IgD-negative memory B cell (primary cell): ENCODE results near the gene CHN1. TPM values are rescaled to one million over a fixed set of nuclear protein-coding genes. Genes with fewer than 3 reads are reported as not detected.

Experiments used
- H3K27ac Mint-ChIP-seq, 3 donors: one replicate each; pipeline ENCODE4 v1.8.0; 2020 to 2022; ENCODE audit warnings: mild to moderate bottlenecking in 3 of 3, mixed read lengths in 3 of 3, moderate library complexity in 1 of 3
- H3K27me3 Mint-ChIP-seq: one replicate; pipeline ENCODE4 v1.8.0; 2021; ENCODE audit warnings: mixed read lengths
- H3K36me3 Mint-ChIP-seq: one replicate; pipeline ENCODE4 v1.8.0; 2020; ENCODE audit warnings: mild to moderate bottlenecking, mixed read lengths
- H3K4me1 Mint-ChIP-seq, 3 donors: one replicate each; pipeline ENCODE4 v1.8.0; 2020 to 2022; ENCODE audit warnings: mixed read lengths in 3 of 3, mild to moderate bottlenecking in 1 of 3
- H3K4me3 Mint-ChIP-seq, 4 donors: one replicate each; pipeline ENCODE4 v1.8.0; 2020 to 2022; ENCODE audit warnings: mild to moderate bottlenecking in 4 of 4, mixed read lengths in 4 of 4, moderate library complexity in 3 of 4
- H3K9me3 Mint-ChIP-seq, 3 donors: one replicate each; pipeline ENCODE4 v1.8.0; 2020 to 2021; ENCODE audit warnings: mixed read lengths in 3 of 3, mild to moderate bottlenecking in 1 of 3
- polyA plus RNA-seq: library from polyadenylated mRNA; unstranded; fragments of 300-500 nt; fragmentation: Illumina TruSeq; gene quantifications from one replicate; pipeline ENCODE4 v1.2.3, GENCODE V29; 2021

Gene CHN1
- polyA plus RNA-seq, 1 donor from 2014 or later: not detected

DNA sequence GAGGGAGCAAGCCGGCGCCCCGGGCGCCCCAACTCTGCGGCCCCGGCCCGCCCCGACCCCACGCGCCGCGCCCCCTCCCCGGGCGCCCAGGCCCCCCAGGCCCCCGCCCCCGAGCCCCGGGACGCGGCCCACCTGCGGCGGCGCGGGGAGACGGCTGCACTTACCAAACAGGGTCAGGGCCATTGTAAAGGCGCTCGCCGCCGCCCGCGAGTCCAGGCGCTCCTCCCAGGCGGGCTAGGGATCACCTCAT is 526 bp downstream of the CHN1 start:
- Mint-ChIP-seq H3K4me3 (peak overlapping the region; percentile 83 to 89 (median 84)), H3K9me3 (no peaks in the 10 kb centered on the region), H3K27me3 (peaks cover 37% of the 10 kb centered on the region), H3K4me1 (peaks cover 1 to 5% (median 4%) of the 10 kb centered on the region in 3 donors), H3K36me3 (no peaks in the 10 kb centered on the region), H3K27ac (no peak overlapping the region)

DNA sequence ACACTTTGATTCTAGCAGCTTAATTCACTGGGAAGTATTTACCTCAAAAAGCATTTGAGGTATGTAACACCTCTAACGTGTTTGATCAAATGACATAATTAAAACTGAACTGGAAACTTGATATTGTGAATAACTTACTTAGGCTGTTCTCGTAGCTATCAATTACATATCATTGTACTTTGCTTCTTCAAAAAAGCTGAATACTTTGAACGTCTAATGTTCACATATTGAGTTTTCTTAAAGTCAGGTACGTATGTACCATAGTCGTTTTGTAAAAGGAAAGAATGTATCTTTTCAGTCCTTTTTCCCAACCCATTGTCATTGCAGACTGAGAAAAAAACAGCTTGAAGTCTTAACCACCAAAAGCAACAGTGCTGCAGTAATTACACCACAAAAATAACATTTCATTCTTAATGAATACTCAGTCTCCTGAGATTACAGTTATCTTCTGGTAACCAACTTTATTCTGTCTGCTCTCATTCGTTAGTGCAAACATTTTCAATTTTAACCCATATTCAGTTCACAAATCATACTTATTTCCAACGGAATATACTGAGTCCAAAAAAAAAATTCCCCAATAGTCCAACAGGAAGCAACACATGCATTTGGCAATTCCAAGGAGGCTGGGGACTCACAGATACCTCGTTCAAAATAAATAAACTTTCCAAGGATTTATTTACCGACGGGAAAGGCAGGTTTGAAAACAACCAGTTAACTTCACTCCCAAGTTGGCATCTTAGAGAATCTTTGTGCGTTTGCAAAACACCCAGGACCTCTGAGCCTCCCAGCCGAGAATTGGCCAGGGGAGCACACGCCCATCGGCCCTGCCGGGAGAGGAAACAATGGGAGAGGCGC is 1.1 kb downstream of the CHN1 start:
- Mint-ChIP-seq H3K27ac (no peak overlapping the region), H3K4me1 (peaks cover 1 to 5% (median 4%) of the 10 kb centered on the region in 3 donors), H3K36me3 (no peaks in the 10 kb centered on the region), H3K9me3 (no peaks in the 10 kb centered on the region), H3K4me3 (peak overlapping the region; percentile 83 to 89 (median 84)), H3K27me3 (peaks cover 37% of the 10 kb centered on the region)

DNA sequence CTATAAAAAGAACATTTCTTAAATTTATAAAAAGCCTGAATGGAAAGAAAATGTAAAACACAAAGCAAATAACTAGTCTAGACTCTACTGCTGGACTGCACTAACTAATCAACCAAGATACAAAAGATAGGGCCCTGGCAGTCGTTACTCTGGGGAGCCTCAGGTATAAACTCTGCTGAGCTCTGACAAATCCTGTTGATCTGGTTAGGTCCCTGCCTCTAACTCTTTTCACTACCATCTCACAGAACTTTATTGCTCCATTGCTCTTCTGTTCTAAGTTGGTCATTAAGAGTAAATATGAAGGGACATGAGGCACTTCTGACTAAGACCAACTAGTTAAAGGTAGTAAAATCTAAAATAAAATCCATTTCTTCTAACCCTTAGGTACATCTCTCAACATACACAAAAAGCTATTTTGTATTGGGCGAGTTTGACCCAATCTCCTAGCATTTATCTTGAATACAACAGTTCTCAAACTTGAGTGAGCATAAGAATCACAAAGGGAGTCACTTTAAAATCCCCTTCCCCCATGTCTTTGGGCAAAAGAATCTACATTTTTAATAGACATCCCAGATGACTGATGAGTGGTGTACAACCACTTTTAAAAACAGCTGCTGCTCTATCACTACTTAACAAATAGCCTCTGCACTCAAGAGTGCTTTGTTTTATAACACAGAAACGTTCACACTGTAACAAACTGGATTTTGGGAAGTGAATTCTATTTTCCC is 2.5 kb downstream of the CHN1 start:
- H3K27ac Mint-ChIP-seq: no peak overlapping the region
- no peaks in the 10 kb centered on the region for H3K36me3 Mint-ChIP-seq
- peaks cover 33% of the 10 kb centered on the region for H3K27me3 Mint-ChIP-seq
- H3K4me3 Mint-ChIP-seq: peak overlapping the region in 1 of 4 donors; percentile 2
- no peaks in the 10 kb centered on the region for H3K9me3 Mint-ChIP-seq
- peaks cover 1 to 5% (median 4%) of the 10 kb centered on the region in 3 donors for H3K4me1 Mint-ChIP-seq

DNA sequence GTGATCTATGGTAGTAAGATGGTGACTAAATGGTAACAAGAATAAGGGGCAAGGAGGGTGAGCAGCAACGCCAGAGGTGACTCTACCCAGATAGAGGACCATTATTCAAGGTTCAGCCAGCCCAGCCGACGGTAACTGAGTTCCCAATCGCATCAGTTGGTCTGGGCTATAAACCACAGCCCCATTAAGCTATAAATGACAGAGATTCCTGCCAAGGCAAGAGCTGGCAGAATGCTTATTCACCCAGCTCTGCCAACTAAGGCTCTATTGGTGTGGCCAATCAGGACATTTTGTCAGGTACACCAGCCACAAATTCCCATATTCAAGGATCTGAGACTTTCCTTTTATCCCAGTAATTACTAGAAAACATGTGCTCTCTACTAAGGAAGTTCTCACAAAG is 3.6 kb downstream of the CHN1 start:
- peaks cover 1 to 5% (median 4%) of the 10 kb centered on the region in 3 donors for H3K4me1 Mint-ChIP-seq
- peaks cover 28% of the 10 kb centered on the region for H3K27me3 Mint-ChIP-seq
- H3K9me3 Mint-ChIP-seq: no peaks in the 10 kb centered on the region
- H3K36me3 Mint-ChIP-seq: no peaks in the 10 kb centered on the region
- no peak overlapping the region for H3K27ac Mint-ChIP-seq
- no peak overlapping the region for H3K4me3 Mint-ChIP-seq

DNA sequence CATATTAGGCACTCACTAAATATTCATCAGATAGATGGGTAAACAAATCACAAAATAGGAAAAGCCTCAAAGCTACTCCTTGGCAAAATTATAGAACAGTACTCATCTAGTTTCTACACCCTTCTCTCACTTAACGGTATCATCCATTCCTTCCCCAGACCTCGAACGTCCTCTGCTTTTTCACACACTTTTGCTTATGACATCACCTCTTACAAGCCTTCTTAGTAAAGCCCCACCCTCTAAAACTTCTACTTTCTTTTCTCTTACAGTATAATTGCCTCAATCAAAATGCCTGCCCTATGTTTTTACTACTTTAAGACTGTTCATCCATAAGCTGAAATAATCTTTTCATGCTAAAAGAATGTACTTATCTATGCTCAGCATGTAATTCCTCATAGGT is 8.1 kb downstream of the CHN1 start:
- Mint-ChIP-seq H3K36me3 (no peaks in the 10 kb centered on the region), H3K4me3 (no peak overlapping the region), H3K27ac (no peak overlapping the region), H3K9me3 (no peaks in the 10 kb centered on the region), H3K4me1 (no peaks in the 10 kb centered on the region), H3K27me3 (peaks cover 6% of the 10 kb centered on the region)

DNA sequence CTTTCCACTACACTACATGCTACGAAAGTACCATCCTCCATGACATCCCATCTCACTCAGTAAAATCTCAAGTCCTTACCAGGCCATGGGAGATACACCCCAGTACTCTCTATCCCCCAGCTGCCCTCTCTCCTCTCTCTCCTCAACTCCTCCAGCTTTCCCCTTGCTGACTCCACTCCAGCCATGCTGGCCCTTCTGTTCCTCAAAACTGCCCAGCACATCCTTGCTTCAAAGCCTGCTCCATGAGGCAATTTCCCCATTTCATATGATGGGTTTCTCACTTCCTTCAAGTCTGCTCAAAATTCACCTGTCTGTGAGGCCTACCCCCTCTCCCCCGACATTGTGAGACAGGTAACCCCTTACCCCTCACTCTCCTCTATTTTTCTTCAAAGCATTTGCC is 8.6 kb downstream of the CHN1 start:
- no peaks in the 10 kb centered on the region for H3K9me3 Mint-ChIP-seq
- peaks cover 7% of the 10 kb centered on the region for H3K27me3 Mint-ChIP-seq
- H3K4me1 Mint-ChIP-seq: no peaks in the 10 kb centered on the region
- H3K36me3 Mint-ChIP-seq: no peaks in the 10 kb centered on the region
- H3K27ac Mint-ChIP-seq: no peak overlapping the region
- peak overlapping the region in 1 of 4 donors; percentile 29 for H3K4me3 Mint-ChIP-seq

DNA sequence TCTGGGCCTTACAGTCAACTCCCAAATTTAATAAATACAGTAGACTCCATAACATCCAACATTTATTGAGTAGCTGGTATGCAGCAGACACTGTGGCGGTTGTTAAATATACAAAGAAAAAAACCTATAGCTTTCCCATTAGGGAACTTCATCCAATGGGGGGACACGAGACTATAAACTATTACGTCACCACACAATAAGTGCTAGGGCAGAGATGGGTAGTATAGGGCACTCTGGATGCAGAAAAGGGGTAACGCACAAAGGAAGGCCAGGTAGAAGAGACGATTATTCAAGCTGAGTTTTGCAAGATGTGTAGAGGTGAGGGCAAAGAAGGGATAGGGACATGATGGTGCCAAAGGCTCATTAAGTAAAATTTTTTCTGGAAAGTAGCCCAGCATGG is 10.8 kb downstream of the CHN1 start:
- H3K36me3 Mint-ChIP-seq: no peaks in the 10 kb centered on the region
- peaks cover 0 to 2% (median 1%) of the 10 kb centered on the region in 3 donors for H3K4me1 Mint-ChIP-seq
- no peak overlapping the region for H3K4me3 Mint-ChIP-seq
- no peaks in the 10 kb centered on the region for H3K9me3 Mint-ChIP-seq
- peaks cover 3% of the 10 kb centered on the region for H3K27me3 Mint-ChIP-seq
- H3K27ac Mint-ChIP-seq: peak overlapping the region in 2 of 3 donors; percentile 64 to 69

DNA sequence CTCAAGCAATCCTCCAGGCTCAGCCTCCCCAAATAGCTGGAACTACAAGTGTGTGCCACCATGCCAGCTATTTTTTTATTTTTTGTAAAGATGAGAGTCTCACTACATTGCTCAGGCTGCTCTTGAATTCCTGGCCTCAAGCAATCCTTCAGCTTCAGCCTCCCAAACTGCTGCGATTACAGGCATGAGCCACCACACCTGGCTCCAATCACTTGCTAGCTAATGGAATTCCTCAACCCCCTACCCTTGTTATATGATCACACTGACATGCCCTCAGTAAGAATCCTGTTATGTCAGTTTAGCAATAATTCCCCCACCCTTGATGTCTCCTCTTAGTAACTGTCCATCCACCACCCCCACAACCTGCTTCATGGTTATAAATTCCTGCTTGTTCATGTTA is 12.3 kb downstream of the CHN1 start:
- Mint-ChIP-seq H3K27me3 (peaks cover 4% of the 10 kb centered on the region), H3K4me3 (no peak overlapping the region), H3K9me3 (no peaks in the 10 kb centered on the region), H3K4me1 (peaks cover 0 to 2% (median 1%) of the 10 kb centered on the region in 3 donors), H3K27ac (no peak overlapping the region), H3K36me3 (no peaks in the 10 kb centered on the region)

DNA sequence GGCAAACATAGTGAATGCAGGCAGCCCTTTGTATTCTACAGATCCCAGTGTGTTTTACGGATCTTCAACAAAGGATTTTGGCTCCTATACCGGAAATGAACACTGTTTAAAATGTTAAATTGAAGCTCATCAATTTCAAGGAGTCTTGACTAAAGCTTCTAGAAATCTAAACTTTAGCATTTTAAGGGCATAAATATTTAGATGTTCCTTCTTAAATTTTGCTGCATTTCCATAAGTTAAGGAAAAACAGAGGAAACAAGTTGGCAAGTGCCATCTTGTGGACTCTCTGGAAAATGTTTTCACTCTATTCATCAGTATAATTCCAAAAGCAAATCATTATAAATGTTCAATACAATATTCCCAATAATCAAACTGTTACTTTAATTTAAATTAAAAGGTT is 19.6 kb downstream of the CHN1 start:
- Mint-ChIP-seq H3K9me3 (no peaks in the 10 kb centered on the region), H3K4me1 (peaks cover 0 to 2% (median 1%) of the 10 kb centered on the region in 3 donors), H3K4me3 (no peak overlapping the region)

DNA sequence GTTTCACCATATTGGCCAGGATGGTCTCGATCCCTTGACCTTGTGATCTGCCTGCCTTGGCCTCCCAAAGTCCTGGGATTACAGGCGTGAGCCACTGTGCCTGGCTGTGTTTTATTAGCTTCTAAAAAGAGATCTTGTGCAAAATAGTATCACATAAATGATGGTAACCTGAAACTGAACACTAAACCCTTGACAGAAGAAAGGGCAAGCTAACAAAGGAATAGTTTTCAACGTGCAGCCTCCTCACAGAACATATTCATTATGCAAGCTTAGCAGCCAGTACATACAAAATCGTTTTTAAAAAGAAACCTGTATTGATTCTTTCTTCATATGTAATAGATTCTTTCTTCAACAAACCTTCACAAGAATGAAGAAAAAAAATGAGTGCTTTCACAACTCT is 20.6 kb downstream of the CHN1 start:
- no peak overlapping the region for H3K4me3 Mint-ChIP-seq
- no peaks in the 10 kb centered on the region for H3K4me1 Mint-ChIP-seq
- no peaks in the 10 kb centered on the region for H3K9me3 Mint-ChIP-seq
- peaks cover 8% of the 10 kb centered on the region for H3K27me3 Mint-ChIP-seq
- no peaks in the 10 kb centered on the region for H3K36me3 Mint-ChIP-seq
- H3K27ac Mint-ChIP-seq: no peak overlapping the region

More for the DNA sequence above, 19.6 kb downstream of the CHN1 start:
- Mint-ChIP-seq H3K36me3 (no peaks in the 10 kb centered on the region), H3K27me3 (peaks cover 8% of the 10 kb centered on the region), H3K27ac (no peak overlapping the region)

DNA sequence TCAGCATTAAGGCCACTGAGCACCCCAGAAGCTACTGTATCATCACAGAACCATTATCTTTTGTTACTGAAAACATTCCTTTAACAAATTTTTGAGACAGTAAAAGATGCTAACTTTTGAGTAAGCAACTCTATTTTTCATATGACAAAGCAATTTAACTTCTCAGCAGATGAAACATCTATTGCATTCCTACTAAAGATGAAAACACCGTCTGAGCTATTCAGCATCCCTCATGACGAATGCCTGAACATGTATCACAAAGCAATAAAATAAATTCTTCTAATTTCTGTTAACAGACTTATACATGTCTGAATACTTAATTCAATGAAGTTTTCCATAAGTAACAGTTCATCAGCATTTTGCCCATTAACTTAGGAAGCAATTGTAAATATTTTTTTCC is 23.9 kb downstream of the CHN1 start:
- Mint-ChIP-seq H3K27me3 (peaks cover 1% of the 10 kb centered on the region), H3K4me3 (no peak overlapping the region), H3K27ac (no peak overlapping the region), H3K4me1 (no peaks in the 10 kb centered on the region), H3K36me3 (no peaks in the 10 kb centered on the region), H3K9me3 (no peaks in the 10 kb centered on the region)

DNA sequence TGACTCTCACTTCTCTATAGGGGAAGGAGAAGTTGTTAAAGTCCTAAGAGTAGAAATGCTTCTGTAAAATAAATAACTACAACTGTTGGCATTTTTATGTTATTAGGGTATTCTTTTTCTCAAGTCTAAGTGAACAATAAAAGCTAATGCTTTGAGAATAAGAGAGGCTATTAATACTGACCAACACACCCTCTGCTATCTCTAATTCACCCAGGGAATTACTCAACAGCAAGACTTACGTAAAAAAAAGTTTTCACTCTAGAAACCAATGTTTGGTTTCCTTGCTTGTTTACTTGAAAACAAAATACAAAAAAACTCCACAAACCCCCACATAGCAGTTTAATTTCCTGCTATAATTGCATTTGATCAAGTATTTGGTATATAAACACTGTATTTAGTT is 25.2 kb downstream of the CHN1 start:
- Mint-ChIP-seq H3K4me3 (no peak overlapping the region), H3K36me3 (no peaks in the 10 kb centered on the region), H3K27ac (no peak overlapping the region), H3K27me3 (no peaks in the 10 kb centered on the region), H3K4me1 (no peaks in the 10 kb centered on the region), H3K9me3 (no peaks in the 10 kb centered on the region)

DNA sequence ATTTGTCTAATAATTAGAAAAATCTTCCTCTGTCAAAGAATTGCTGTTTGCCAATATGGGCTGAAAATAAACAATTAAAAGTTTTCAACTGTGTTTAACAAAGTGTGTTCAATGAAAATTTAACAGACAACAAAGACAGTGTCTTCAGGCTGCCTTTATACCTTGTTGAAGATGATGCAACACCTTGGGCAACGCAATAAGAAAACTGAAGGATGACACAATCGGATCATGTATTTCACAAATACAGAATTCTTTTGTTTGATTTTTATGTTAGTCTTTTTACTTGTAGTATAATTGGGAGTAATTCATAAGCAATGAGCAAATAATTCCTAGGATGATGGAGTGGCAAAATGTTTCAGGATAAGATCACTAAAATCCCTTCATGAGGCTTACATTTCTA is 27.8 kb downstream of the CHN1 start:
- Mint-ChIP-seq H3K27me3 (no peaks in the 10 kb centered on the region), H3K27ac (no peak overlapping the region), H3K9me3 (no peaks in the 10 kb centered on the region), H3K4me1 (no peaks in the 10 kb centered on the region), H3K4me3 (no peak overlapping the region), H3K36me3 (no peaks in the 10 kb centered on the region)

DNA sequence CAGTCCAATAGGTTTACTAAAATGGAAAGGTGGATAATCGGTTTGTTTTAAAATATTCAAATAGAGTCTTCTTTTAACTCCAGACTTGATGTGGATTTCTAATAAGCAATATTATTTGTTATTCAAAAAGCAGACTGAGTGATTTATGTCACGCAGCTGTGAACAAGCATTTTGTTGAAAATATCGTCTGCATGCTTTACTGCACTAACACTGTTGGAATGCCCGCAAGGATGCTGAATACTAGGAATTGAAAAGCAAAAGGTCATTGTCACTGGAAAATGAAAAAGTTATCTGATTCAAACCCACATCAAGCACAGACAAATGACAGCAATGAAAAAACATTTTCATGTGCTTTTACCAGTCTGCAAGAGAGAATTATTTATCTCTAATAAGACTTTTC is 31.1 kb downstream of the CHN1 start:
- H3K27ac Mint-ChIP-seq: no peak overlapping the region
- no peaks in the 10 kb centered on the region for H3K27me3 Mint-ChIP-seq
- no peak overlapping the region for H3K4me3 Mint-ChIP-seq
- H3K4me1 Mint-ChIP-seq: peaks cover 0 to 2% (median 0%) of the 10 kb centered on the region in 3 donors
- no peaks in the 10 kb centered on the region for H3K9me3 Mint-ChIP-seq
- H3K36me3 Mint-ChIP-seq: no peaks in the 10 kb centered on the region

DNA sequence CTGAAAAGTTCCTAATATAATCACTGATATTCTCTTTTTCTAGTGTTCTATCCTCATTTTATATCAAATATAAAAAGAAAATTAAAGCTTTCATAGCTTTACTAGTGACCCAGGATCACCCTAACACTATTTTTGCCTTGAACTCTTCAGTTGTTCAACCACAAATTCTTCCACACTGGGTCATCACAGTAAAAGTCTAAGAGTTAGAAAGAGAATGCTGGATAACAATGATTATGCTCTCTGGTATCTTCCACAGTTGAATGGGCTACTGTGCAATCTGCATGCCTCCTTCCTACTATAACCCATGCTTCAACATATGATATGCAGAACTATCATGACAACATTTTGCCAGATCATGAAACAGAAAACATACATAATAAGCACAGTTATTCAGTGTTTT is 32.3 kb downstream of the CHN1 start:
- Mint-ChIP-seq H3K27me3 (no peaks in the 10 kb centered on the region), H3K4me3 (no peak overlapping the region), H3K36me3 (no peaks in the 10 kb centered on the region), H3K9me3 (no peaks in the 10 kb centered on the region), H3K27ac (no peak overlapping the region), H3K4me1 (peaks cover 0 to 4% (median 0%) of the 10 kb centered on the region in 3 donors)
